CD14-positive monocyte (primary cell): ENCODE data around the gene HECTD4. TPM values are rescaled to one million over a fixed set of nuclear protein-coding genes. Genes with fewer than 3 reads are reported as not detected.

Source experiments
- DNase-seq, 3 donors: peaks; one replicate each; pipeline ENCODE4 v3.0.0-alpha.2; 2011 to 2022
- H2AFZ ChIP-seq: 2 replicates; pipeline ENCODE4 v1.6.0; 2012; ENCODE audit warnings: mild to moderate bottlenecking, low read depth, low read length, inconsistent platforms; ENCODE audit not compliant: insufficient read depth, poor library complexity, severe bottlenecking
- H3K27ac ChIP-seq, 2 donors: 1 replicate in 1 of 2; 2 replicates in 1 of 2; pipeline ENCODE4 v1.5.1; 2012 to 2013; ENCODE audit warnings: low read length in 2 of 2, control low read depth in 1 of 2, inconsistent platforms in 1 of 2, low read depth in 1 of 2, mild to moderate bottlenecking in 1 of 2
- H3K27me3 ChIP-seq, 2 donors: one replicate each; pipeline versions ENCODE4 v1.6.0 to v1.6.1; 2011 to 2013; ENCODE audit warnings: low read length in 2 of 2; ENCODE audit not compliant: control insufficient read depth in 2 of 2, insufficient read depth in 2 of 2
- H3K36me3 ChIP-seq, 2 donors: replicated peaks in 1 of 2; 1 replicate in 1 of 2; 2 replicates in 1 of 2; pipeline versions ENCODE4 v1.5.1 to v1.6.1; 2012 to 2013; ENCODE audit warnings: low read length in 2 of 2, control low read depth in 1 of 2, inconsistent platforms in 1 of 2, mild to moderate bottlenecking in 1 of 2; ENCODE audit not compliant: insufficient read depth in 2 of 2, control insufficient read depth in 1 of 2
- H3K4me1 ChIP-seq, 2 donors: 1 replicate in 1 of 2; 2 replicates in 1 of 2; pipeline versions ENCODE4 v1.5.1 to v1.6.1; 2012 to 2013; ENCODE audit warnings: low read length in 2 of 2, control low read depth in 1 of 2, inconsistent platforms in 1 of 2, mild to moderate bottlenecking in 1 of 2, moderate library complexity in 1 of 2; ENCODE audit not compliant: insufficient read depth in 2 of 2, control insufficient read depth in 1 of 2
- H3K4me2 ChIP-seq: replicated peaks from 2 replicates; pipeline ENCODE3; 2012; ENCODE audit warnings: low read length, moderate library complexity, mild to moderate bottlenecking; ENCODE audit not compliant: poor library complexity, severe bottlenecking; ENCODE audit errors: extremely low read depth
- H3K4me3 ChIP-seq, 3 experiments: fragments of 200-600 bp in 1 of 3; sonication (generic) in 1 of 3; replicated peaks in 1 of 3; 1 replicate in 2 of 3; 2 replicates in 1 of 3; pipeline ENCODE4 v1.5.1; 2011 to 2013; ENCODE audit warnings: low read length in 3 of 3, mild to moderate bottlenecking in 3 of 3, control low read depth in 2 of 3, low read depth in 2 of 3, inconsistent platforms in 1 of 3, moderate library complexity in 1 of 3
- H3K79me2 ChIP-seq: 2 replicates; pipeline ENCODE4 v1.6.0; 2012; ENCODE audit warnings: mild to moderate bottlenecking, control low read depth, inconsistent platforms, low read length, moderate library complexity; ENCODE audit not compliant: insufficient read depth
- H3K9ac ChIP-seq: 2 replicates; pipeline ENCODE4 v1.6.0; 2017; ENCODE audit warnings: low read length, mild to moderate bottlenecking; ENCODE audit not compliant: insufficient read depth, poor library complexity, severe bottlenecking
- H3K9me3 ChIP-seq, 2 donors: replicated peaks in 1 of 2; 1 replicate in 1 of 2; 2 replicates in 1 of 2; pipeline versions ENCODE4 v1.5.1 to v1.6.1; 2012 to 2013; ENCODE audit warnings: low read length in 2 of 2, control low read depth in 1 of 2; ENCODE audit not compliant: control insufficient read depth in 1 of 2, insufficient read depth in 1 of 2
- H4K20me1 ChIP-seq: 2 replicates; pipeline ENCODE4 v1.6.0; 2012; ENCODE audit warnings: mild to moderate bottlenecking, low read length, control low read depth, moderate library complexity; ENCODE audit not compliant: insufficient read depth
- H3K27ac Mint-ChIP-seq, 7 donors: one replicate each; pipeline ENCODE4 v1.8.0; 2020; ENCODE audit warnings: mild to moderate bottlenecking in 7 of 7, mixed read lengths in 7 of 7, moderate library complexity in 6 of 7, inconsistent platforms in 2 of 7
- H3K27me3 Mint-ChIP-seq, 3 donors: one replicate each; pipeline ENCODE4 v1.8.0; 2021 to 2022; ENCODE audit warnings: low read depth in 3 of 3, mild to moderate bottlenecking in 3 of 3, mixed read lengths in 3 of 3, moderate library complexity in 3 of 3, inconsistent platforms in 1 of 3
- H3K36me3 Mint-ChIP-seq, 2 donors: one replicate each; pipeline ENCODE4 v1.8.0; 2020; ENCODE audit warnings: mixed read lengths in 2 of 2, inconsistent platforms in 1 of 2, mild to moderate bottlenecking in 1 of 2
- H3K4me1 Mint-ChIP-seq: one replicate; pipeline ENCODE4 v1.8.0; 2020; ENCODE audit warnings: mild to moderate bottlenecking, mixed read lengths
- H3K4me3 Mint-ChIP-seq, 2 donors: one replicate each; pipeline ENCODE4 v1.8.0; 2020; ENCODE audit warnings: mild to moderate bottlenecking in 2 of 2, mixed read lengths in 2 of 2, moderate library complexity in 1 of 2
- H3K9me3 Mint-ChIP-seq, 7 donors: one replicate each; pipeline ENCODE4 v1.8.0; 2020 to 2022; ENCODE audit warnings: mixed read lengths in 7 of 7, mild to moderate bottlenecking in 6 of 7, moderate library complexity in 6 of 7, inconsistent platforms in 2 of 7
- CTCF ChIP-seq: fragments of 200-600 bp; IDR thresholded peaks from one replicate; pipeline ENCODE4 v1.8.0; 2022; ENCODE audit warnings: antibody characterized with exemption, mild to moderate bottlenecking
- WGBS: methylation state at CpG from one replicate; pipeline ENCODE4 v1.1.5; 2013; ENCODE audit warnings: missing lambda C conversion rate; ENCODE audit not compliant: insufficient coverage; 5-methylcytosine and 5-hydroxymethylcytosine counted together
- intact Hi-C, 2 donors: fragments of 100-400 bp; cut with micrococcal nuclease; formaldehyde crosslinking; loops; one replicate each; pipeline versions ENCODE4 v1.15.0 to v1.15.1; 2023
- polyA plus RNA-seq, 3 donors: library from polyadenylated mRNA; depleted of rRNA in 1 of 3; unstranded in 2 of 3; stranded (reverse) in 1 of 3; fragments of 300-500 nt in 2 of 3; fragments of >200 nt in 1 of 3; fragmentation: Illumina TruSeq in 2 of 3; gene quantifications; 1 replicate in 2 of 3; 2 replicates in 1 of 3; pipeline ENCODE4 v1.2.3, GENCODE V29; 2012 to 2021

Gene HECTD4
- polyA plus RNA-seq, 3 donors: 0.73 to 18.3 (median 2.4) TPM

- no peaks in the 10 kb centered on the region for H3K27me3 ChIP-seq
- no peaks in the 10 kb centered on the region for H3K79me2 ChIP-seq
- H3K27ac Mint-ChIP-seq: peak overlapping the region in 5 of 7 donors; percentile 4 to 53 (median 41)
- no peak overlapping the region for H2AFZ ChIP-seq
- H3K4me1 Mint-ChIP-seq: peaks cover 7% of the 10 kb centered on the region
- 97% methylated on average over 8 of the region's 11 CpGs for WGBS
- H3K4me3 Mint-ChIP-seq: no peak overlapping the region
- no peak for TF ChIP-seq CTCF
- H3K9me3 ChIP-seq: no peaks in the 10 kb centered on the region
- H3K4me3 ChIP-seq: no peak overlapping the region
- H3K36me3 Mint-ChIP-seq: peaks cover 76 to 93% of the 10 kb centered on the region in 2 donors
- H3K36me3 ChIP-seq: peaks cover 64 to 85% of the 10 kb centered on the region in 2 donors
- intact Hi-C loops: no loop called here
- H3K4me2 ChIP-seq: no peak overlapping the region
- H3K4me1 ChIP-seq: peaks cover 3 to 12% of the 10 kb centered on the region in 2 donors
- peaks cover 0 to 2% (median 1%) of the 10 kb centered on the region in 3 donors for H3K27me3 Mint-ChIP-seq
- H3K9me3 Mint-ChIP-seq: peaks cover 0 to 5% (median 0%) of the 10 kb centered on the region in 7 donors
- no peak for DNase-seq
- peaks cover 58% of the 10 kb centered on the region for H4K20me1 ChIP-seq
- H3K27ac ChIP-seq: peak overlapping the region in 1 of 2 donors; percentile 31
- no peak overlapping the region for H3K9ac ChIP-seq
These were observed 230.3 kb downstream of the HECTD4 start for GRCh38 chr12:112151766-112152541.

GRCh38 chr12:112149596-112149995 is 232.6 kb downstream of the HECTD4 start:
- H3K27ac Mint-ChIP-seq: no peak overlapping the region
- no peak for TF ChIP-seq CTCF
- H3K36me3 ChIP-seq: peaks cover 84 to 95% of the 10 kb centered on the region in 2 donors
- no peak overlapping the region for H3K4me2 ChIP-seq
- peak overlapping the region in 1 of 2 donors; percentile 20 for H3K27ac ChIP-seq
- DNase-seq: no peak
- H4K20me1 ChIP-seq: peaks cover 64% of the 10 kb centered on the region
- H3K27me3 Mint-ChIP-seq: peaks cover 0 to 2% (median 1%) of the 10 kb centered on the region in 3 donors
- H3K9me3 ChIP-seq: no peaks in the 10 kb centered on the region
- peaks cover 4 to 14% of the 10 kb centered on the region in 2 donors for H3K4me1 ChIP-seq
- H2AFZ ChIP-seq: no peak overlapping the region
- no peak overlapping the region for H3K9ac ChIP-seq
- intact Hi-C loops: loop anchor here in 1 of 2 donors (10.0 kb wide), 1 partner anchor 55 kb away; no protein-coding TSS in a partner anchor
- peaks cover 0 to 1% (median 0%) of the 10 kb centered on the region in 7 donors for H3K9me3 Mint-ChIP-seq
- no peaks in the 10 kb centered on the region for H3K27me3 ChIP-seq
- H3K79me2 ChIP-seq: peaks cover 3% of the 10 kb centered on the region
- peaks cover 75 to 89% of the 10 kb centered on the region in 2 donors for H3K36me3 Mint-ChIP-seq
- WGBS: 100% methylated on average over 2 of the region's 5 CpGs
- H3K4me3 ChIP-seq: no peak overlapping the region
- H3K4me3 Mint-ChIP-seq: no peak overlapping the region
- peaks cover 16% of the 10 kb centered on the region for H3K4me1 Mint-ChIP-seq
